Ovary (tissue), 3 donors: ENCODE data around the gene SUMO1.

ENCODE experiments used
- CTCF ChIP-seq, 3 donors: fragments of 450-650 bp in 2 of 3; fragments of 200-600 bp in 1 of 3; IDR thresholded peaks; one replicate each; pipeline versions ENCODE4 v1.5.1 to v1.8.0; 2016 to 2022; ENCODE audit warnings: antibody characterized with exemption in 3 of 3, mild to moderate bottlenecking in 1 of 3
- POLR2A ChIP-seq: fragments of 450-650 bp; IDR thresholded peaks from one replicate; pipeline ENCODE4 v1.6.1; 2017; ENCODE audit warnings: antibody characterized with exemption, mild to moderate bottlenecking, moderate library complexity
- donor health status: DM: no; HTN: no; CAD: no.

DNA sequence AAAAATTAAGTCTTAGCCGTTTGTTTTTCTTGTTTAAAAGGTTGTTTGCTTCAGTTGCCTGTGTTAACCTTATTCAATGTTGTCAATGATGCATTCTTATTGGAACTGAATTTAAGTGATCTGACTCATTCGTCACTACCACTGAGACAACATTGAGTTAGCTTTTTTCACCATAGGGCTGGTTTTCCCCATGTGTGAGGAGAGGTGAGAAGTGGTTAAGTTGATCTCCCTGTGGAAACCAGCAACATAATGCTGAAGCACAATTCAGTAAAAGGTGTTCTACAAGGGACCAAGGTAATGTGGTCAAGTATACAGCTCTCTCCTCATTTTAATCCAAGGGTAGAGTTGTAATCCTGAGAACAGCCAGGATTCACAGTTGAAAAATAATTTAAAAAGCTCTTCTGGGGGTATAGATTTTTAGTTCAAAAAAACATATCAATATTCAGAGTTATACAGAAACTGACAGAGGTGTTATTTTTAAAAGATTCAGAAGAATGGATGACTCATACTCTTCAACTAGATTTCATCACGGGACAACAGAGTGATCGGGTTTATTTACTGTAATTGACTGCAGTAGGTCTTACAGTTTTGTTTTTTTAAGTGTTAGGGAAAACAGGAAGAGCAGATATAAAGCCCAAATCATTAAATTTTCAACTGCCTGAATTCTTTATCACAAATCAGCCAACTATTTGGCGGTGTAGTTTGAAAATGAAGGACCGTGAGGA is 39.8 kb upstream of the SUMO1 start:
- TF ChIP-seq CTCF (IDR thresholded peaks at IDR 0.05) (no peak), POLR2A (no peak)
